ENCODE data around the gene KLF16.
"Not testable (repeated sequence)": the region's sequence is repeated elsewhere in the genome, so short reads cannot be mapped to it uniquely, and the experiment has no call there.

Gene KLF16

GRCh38 chr19:1863328-1863637 lies at the start of gene KLF16:
TSS of gene KLF16 (minus strand) at chr19:1863579. CDS start at chr19:1863497, 82 bp downstream.
- no peak for DNase-seq

DNA sequence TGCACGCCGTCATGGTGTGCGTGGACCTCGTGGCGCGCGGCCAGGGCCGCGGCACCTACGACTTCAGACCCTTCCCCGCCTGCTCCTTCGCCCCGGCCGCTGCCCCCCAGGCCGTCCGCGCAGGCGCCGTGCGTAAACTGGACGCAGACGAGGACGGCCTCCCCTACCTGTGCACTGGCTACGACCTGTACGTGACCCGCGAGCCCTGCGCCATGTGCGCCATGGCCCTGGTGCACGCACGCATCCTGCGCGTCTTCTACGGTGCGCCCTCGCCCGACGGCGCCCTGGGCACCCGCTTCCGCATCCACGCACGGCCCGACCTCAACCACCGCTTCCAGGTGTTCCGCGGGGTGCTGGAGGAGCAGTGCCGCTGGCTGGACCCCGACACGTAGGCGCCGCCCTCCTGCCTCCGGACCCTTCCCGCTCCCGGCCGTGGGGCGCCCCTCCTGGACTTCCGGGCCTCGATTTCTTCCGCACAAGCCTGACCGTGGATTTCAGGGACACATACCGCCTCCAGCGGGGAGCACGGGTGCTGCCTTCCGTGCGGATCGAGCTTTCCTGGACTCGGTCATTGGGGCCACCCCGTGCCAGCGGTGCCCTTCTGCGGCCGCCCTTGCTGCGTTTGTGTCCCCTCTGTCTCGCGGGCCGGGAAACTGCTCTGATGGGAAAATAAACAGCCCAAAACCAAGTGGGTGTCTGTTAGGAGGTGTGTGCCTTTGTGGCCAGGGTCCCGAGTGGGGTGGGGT lies 49.6 kb upstream of the KLF16 start:
- no peak for DNase-seq

- DNase-seq = no peak
Measured at GRCh38 chr19:1911995-1912394, 48.6 kb upstream of the KLF16 start.

- DNase-seq = no peak
Measured at GRCh38 chr19:1911098-1911497, 47.7 kb upstream of the KLF16 start.

DNA sequence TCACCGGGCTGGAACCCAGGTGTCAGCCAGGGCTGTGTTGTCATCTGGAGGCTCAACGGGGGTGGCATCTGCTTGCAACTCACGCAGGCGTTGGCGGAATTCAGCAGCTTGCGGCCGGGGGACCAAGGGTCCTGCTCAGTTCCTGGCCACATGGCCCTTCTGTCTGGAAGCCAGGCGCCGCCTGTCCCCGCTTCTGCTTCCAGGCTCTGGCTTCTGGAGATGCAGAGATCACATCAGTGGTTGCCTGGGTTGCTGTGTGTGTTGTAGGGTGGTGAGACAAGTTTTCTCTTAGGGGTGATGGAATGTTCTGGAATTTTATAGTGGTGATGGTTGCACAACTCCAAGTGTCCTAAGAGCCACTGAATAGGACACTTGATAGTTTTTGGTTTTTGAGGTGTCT lies 46.8 kb upstream of the KLF16 start:
- no peak for DNase-seq

DNA sequence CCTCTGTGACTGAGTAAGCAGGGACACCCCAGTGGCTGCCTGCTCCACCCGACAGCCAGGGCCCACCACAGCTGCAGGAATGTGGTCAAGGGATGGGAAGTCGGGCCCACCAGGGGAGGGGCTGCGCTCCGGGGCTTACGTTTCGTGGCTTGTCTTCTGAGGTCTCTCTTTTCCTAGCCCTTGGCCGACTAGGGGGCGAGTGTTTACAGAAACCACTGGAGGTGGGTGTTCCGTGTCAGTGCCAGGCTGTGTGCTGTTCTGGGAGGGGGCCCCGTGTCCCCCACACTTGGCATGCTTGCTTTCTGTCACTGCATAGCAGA lies 46.3 kb upstream of the KLF16 start:
- DNase-seq = no peak

- no peak for DNase-seq
Measured at GRCh38 chr19:1908364-1908678, 44.9 kb upstream of the KLF16 start.

GRCh38 chr19:1907563-1908363 lies 44.4 kb upstream of the KLF16 start:
- DNase-seq = no peak

DNA sequence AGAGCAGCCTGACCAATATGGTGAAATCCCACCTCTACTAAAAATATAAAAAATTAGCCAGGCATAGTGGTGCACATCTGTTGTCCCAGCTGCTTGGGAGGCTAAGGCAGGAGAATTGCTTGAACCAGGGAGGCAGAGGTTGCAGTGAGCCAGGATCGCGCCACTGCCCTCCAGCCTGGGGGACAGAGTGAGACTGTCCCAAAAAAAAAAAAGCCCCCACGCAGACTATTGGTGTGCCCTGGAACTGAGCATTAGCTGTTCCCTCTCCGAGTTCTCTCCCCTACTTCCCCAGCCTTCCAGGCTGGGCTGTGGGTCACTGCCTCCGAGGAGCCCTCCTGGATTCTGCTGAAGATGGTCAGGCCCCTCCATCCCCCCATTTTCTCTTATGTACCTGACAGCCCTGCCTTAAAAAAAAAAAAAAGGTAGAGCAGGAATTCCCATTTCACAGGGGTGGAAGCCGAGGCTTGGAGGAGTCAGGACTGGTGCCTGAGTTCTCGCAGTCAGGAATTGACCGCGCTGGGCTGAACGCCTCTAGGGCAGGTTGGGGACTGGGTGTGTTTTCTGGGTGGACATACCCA lies 43.7 kb upstream of the KLF16 start:
- no peak for DNase-seq

DNA sequence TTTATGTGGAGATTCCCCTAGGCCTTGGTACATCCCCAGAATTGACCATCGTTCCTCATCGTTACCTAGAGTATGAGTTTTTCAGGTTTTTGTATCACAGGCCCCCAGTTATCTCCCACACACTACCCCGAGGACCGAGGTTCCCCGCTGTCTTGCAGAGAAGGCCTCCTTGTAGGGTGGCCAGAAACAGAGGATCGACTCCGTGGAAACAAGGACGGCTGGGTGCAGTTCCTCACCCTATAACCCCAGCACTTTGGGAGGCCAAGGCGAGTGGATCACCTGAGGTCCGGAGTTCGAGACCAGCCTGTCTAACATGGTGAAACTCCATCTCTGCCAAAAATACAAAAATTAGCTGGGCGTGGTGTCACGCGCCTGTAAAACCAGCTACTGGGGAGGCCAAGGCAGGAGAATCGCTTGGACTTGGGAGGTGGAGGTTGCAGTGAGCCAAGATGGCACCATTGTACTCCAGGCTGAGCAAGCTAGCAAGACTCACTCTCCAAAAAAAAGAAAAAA lies 42.5 kb upstream of the KLF16 start:
- DNase-seq = no peak

DNA sequence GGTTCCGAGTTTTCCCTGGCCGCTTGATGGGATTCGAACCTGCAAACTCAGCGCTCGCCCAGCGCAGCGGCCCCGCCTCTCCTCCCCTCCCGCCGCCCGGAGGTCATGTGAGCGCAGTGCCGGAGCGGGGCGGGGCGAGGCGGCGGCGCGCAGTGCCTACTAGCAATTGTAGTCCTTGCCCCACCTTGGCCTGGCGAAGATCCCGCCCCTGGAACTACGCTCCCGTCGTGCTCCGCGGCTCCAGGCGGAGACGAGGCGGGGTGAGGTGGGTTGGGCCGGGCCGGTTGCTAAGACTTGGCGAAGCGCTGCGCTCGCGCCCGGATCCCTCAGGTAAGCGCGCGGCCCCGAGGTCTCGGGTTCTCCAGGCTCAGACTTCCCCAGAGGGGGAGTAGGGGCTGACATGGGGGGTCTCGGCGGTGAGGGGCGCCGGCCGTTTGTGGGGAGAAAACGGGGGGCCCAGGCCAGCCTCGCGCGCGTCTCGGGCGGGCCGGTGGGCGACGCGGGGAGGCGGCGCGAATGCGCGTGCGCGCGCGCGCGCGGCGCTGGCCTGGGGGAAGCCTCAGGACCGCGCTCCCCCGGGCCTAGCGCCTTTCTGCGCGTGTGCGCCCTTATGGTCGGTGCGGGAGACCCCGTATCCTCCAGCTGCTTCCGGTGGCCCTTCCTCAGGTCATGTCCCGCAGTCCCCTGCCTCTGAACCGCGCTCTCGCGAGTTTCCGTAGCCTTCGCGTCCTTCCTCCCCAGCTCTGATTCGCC lies 41.9 kb upstream of the KLF16 start, which contains the start of the genes ADAT3 and SCAMP4:
Gene ADAT3 (plus strand): TSS at position 290 of the 753 bp plus-strand sequence. CDS start 6,649 bp downstream, outside the sequence.
Gene SCAMP4 (plus strand): TSS at position 290 of the 753 bp plus-strand sequence. CDS start 9,621 bp downstream, outside the sequence.
- peak; percentile 98 for DNase-seq

DNA sequence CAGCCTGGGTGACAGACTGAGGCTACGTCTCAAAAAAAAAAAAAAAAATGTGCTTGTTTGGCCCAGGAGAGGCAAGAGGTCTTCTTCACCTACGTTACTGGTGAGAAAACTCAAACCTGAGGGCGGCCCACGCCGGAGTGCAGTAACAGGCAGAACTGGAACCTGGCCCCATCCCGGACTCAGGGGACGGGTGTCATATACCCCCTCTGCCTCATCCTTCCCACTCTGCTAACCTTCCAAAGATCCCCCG lies 41.4 kb upstream of the KLF16 start:
- DNase-seq = no peak

DNA sequence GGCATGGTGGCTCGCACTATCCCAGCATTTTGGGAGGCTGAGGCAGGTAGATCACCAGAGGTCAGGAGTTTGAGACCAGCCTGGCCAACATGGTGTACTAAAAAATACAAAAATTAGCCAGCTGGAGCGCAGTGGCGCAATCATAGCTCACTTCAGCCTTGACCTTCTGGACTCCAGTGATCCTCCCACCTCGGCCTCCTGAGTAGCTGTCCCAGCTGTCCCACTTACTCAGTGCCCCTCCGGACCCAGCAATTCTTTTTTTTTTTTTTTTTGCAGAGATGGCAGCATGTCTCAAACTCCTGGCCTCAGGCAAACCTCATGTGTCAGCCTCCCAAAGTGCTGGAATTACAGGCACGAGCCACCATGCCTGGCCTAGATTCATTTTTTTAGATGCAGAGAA lies 39.5 kb upstream of the KLF16 start:
- DNase-seq = no peak

DNA sequence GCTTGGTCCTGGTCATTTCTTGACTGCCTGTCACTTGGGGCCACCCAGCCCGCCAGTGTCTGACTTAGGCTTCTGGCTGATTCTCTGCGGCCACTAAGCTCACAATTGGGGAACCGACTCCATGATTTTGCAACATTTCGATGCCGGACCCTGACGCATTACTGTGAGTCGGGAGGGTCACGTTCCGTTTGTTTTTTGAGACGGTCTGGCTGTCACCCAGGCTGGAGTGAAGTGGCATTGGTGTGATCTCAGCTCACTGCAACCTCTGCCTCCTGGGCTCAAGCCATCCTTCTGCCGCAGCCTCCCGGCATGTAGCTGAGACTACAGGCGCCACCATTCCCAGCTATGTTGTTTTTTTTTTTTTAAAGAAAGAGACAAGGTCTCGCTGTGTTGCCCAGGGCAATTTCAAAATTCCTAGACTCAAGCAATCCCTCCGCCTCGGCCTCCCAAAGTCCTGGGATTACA lies 38.6 kb upstream of the KLF16 start:
- no peak for DNase-seq

DNA sequence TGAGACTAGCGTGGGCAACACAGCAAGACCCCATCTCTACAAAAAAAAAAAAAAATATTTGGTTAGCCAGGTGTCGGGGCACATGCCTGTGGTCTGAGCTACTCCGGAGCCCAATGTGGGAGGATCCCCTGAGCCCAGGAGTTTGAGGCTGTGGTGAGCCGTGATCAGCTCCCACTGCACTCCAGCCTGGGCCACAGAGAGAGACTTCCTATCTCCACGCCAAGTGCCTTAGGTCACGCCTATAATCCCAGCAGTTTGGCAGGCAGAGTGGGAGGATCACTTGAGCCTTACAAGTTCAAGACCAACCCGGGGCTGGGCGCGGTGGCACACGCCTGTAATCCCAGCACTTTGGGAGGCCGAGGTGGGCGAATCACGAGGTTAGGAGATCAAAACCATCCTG lies 33.1 kb upstream of the KLF16 start:
- no peak for DNase-seq

GRCh38 chr19:1893791-1894190 lies 30.4 kb upstream of the KLF16 start:
- DNase-seq = no peak

- DNase-seq = no peak
Measured at GRCh38 chr19:1889907-1890306, 26.5 kb upstream of the KLF16 start.

GRCh38 chr19:1888385-1888784 lies 25.0 kb upstream of the KLF16 start:
- no peak for DNase-seq

DNA sequence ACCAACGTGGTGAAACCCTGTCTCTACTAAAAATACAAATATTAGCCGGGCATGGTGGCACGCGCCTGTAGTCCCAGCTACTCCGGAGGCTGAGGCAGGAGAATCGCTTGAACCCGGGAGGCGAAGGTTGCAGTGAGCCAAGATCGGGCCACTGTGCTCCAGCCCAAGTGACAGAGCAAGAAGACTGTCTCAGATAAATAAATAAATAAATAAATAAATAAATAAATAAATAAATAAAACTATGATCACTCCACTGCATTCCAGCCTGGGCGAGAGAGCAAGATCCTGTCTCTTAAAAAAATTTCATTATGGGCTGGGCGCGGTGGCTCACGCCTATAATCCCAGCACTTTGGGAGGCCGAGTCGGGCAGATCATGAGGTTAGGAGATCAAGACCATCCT lies 23.0 kb upstream of the KLF16 start:
- not testable (repeated sequence) for DNase-seq

- DNase-seq = peak; percentile 96
Measured at GRCh38 chr19:1885398-1886119, 22.2 kb upstream of the KLF16 start, which contains the start of gene ABHD17A. TSS of gene ABHD17A (minus strand) at chr19:1885496. CDS start at chr19:1881566, 3,930 bp downstream.

DNA sequence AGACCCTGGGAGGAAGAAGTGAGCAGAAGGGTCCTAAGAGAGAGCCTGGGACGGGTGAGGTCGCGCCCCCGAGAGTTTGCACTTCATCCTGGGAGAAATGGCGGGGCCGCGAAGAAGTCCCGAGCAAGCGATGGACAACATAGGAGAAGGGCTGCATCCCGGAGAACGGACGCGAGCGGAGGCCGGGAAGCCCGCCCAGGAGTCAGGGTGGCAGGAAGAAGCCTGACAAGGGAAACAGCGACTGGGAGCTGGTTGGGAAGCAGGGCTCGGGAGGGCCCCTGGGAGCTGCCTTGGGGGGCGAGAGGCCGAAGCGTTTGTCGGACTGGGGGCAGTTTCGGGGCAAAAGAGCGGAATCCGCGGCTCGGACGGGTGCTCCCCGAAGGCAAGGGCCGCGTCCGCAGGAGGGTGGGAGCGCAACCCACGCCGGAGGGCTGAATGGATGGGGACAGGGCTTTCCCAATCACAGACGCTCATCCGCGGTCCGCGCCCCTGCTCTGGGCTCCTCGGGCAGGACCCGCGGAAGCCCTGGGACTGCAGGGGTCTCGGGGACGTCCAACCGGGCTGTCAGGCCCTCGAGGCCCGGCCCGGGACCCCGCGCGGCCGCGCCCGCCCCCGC lies 21.4 kb upstream of the KLF16 start:
- DNase-seq = no peak

GRCh38 chr19:1884291-1884718 lies 20.9 kb upstream of the KLF16 start:
- peak; percentile 46 for DNase-seq
